Stomach smooth muscle (tissue), 2 donors: ENCODE data around the gene SCAMP4.
"Not testable (repeated sequence)": the region's sequence is repeated elsewhere in the genome, so short reads cannot be mapped to it uniquely, and the experiment has no call there.

Source experiments
- H3K27ac ChIP-seq: one replicate; pipeline ENCODE4 v1.7.0; 2013; ENCODE audit warnings: mild to moderate bottlenecking, low read length, inconsistent platforms
- H3K27me3 ChIP-seq, 2 donors: one replicate each; pipeline ENCODE4 v1.7.0; 2013; ENCODE audit warnings: low read length in 2 of 2; ENCODE audit not compliant: insufficient read depth in 2 of 2, control insufficient read depth in 1 of 2
- H3K36me3 ChIP-seq, 2 donors: one replicate each; pipeline ENCODE4 v1.7.0; 2013; ENCODE audit warnings: low read length in 2 of 2; ENCODE audit not compliant: control insufficient read depth in 2 of 2, insufficient read depth in 2 of 2
- H3K4me1 ChIP-seq: one replicate; pipeline ENCODE4 v1.7.0; 2013; ENCODE audit warnings: low read length; ENCODE audit not compliant: control insufficient read depth, insufficient read depth
- H3K4me3 ChIP-seq, 2 donors: one replicate each; pipeline ENCODE4 v1.7.0; 2013; ENCODE audit warnings: low read length in 2 of 2
- H3K9ac ChIP-seq, 2 donors: one replicate each; pipeline ENCODE4 v1.7.0; 2013; ENCODE audit warnings: low read length in 2 of 2, mild to moderate bottlenecking in 1 of 2
- H3K9me3 ChIP-seq, 2 donors: one replicate each; pipeline ENCODE4 v1.7.0; 2013; ENCODE audit warnings: low read length in 2 of 2; ENCODE audit not compliant: control insufficient read depth in 2 of 2
- donor health status: healthy.
- donor health status: Pancreatic carcinoma.

Gene SCAMP4

DNA sequence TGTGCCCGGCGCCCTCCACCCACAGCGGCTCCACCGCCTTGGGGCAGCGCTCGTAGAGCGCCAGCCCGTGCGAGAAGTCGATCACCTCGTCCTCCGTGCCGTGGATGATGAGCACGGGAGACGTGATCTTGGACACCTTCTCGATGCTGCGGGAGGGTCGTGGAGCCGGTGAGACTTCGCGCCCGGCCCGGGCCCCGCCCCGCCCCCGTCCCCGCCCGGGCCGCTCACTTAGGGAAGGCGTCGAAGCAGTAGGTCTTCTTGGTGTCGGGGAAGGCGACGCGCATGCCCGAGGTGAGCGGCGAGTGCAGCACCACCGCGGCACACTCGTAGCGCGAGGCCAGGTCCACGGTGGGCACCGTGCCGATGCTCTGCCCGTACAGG is 27.9 kb upstream of the SCAMP4 start:
- not testable (repeated sequence) for H3K27me3 ChIP-seq, H3K36me3 ChIP-seq, H3K9ac ChIP-seq, H3K9me3 ChIP-seq, H3K4me3 ChIP-seq, H3K27ac ChIP-seq
- peaks cover 47% of the 10 kb centered on the region for H3K4me1 ChIP-seq

DNA sequence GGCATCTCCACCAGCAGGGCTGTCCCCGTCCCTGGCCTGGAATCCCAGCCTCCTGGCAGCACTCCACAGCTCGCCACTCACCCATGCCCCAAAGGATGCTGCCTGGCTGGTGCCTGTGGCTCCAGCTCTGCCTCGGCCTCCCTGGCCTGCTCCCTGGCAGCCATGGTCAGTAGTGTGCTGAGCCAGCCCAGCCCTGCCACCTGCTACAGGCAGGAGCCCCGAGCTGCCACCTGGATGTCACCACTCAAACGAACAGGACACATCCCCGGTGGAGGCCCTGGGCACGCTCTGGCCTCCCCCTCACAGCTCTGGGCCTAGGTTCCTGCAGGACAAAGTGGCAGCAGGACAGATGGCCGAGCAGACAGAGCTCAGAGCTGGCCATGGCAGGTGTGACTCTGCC is 26.6 kb upstream of the SCAMP4 start:
- not testable (repeated sequence) for H3K36me3 ChIP-seq, H3K9me3 ChIP-seq, H3K27me3 ChIP-seq, H3K27ac ChIP-seq, H3K4me3 ChIP-seq, H3K9ac ChIP-seq
- peaks cover 47% of the 10 kb centered on the region for H3K4me1 ChIP-seq

GRCh38 chr19:1879982-1880381 is 25.2 kb upstream of the SCAMP4 start:
- H3K9me3 ChIP-seq, H3K27ac ChIP-seq, H3K4me3 ChIP-seq, H3K27me3 ChIP-seq, H3K36me3 ChIP-seq, H3K9ac ChIP-seq: not testable (repeated sequence)
- peaks cover 51% of the 10 kb centered on the region for H3K4me1 ChIP-seq

DNA sequence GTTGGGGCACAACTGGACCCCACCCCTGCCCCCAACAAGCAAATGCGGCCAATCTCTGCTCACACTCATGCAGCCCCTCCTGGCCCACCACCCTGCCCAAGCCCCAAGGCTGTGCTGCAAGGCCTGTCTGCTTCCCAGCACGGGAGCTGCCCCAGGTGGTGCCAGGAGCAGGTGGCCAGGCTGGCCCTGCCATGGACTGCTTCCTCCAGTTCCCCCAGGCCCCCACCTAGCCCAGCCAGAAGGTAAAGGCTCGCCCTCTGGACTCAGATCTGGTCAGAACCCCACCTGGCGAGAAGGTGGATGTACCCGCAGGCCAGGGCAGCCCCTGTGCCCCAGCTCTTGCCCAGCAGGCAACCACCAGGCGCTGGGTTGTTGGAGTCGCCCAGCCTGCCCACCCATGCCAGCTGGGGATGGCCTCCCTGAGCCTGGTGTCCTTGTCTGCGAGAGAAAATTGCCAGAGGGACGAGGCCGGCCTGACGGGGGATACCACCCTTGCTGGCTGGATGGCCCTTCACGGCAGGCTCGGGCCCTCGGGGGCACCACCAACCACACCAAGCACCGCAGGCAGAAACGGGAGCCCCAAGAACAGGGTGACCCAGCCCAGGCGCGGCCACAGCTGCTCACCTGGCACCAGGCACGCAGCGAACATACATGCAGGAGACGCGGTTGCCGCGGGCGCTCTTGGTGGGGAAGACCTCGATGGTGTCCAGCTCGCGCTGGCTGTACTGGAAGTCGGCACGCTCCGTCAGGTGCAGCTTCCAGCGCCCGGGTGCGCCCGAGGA is 24.4 kb upstream of the SCAMP4 start:
- no peak overlapping the region for H3K4me3 ChIP-seq

GRCh38 chr19:1881393-1882088 is 23.7 kb upstream of the SCAMP4 start:
- H3K4me3 ChIP-seq, H3K27ac ChIP-seq, H3K27me3 ChIP-seq, H3K9me3 ChIP-seq, H3K9ac ChIP-seq, H3K36me3 ChIP-seq: not testable (repeated sequence)
- H3K4me1 ChIP-seq = peaks cover 36% of the 10 kb centered on the region

More for the DNA sequence above, 24.4 kb upstream of the SCAMP4 start:
- H3K27ac ChIP-seq = no peak overlapping the region
- no peak overlapping the region for H3K9ac ChIP-seq
- H3K36me3 ChIP-seq = peaks cover 0 to 2% of the 10 kb centered on the region in 2 donors
- peaks cover 43% of the 10 kb centered on the region for H3K4me1 ChIP-seq
- H3K9me3 ChIP-seq = no peaks in the 10 kb centered on the region
- H3K27me3 ChIP-seq = no peaks in the 10 kb centered on the region

DNA sequence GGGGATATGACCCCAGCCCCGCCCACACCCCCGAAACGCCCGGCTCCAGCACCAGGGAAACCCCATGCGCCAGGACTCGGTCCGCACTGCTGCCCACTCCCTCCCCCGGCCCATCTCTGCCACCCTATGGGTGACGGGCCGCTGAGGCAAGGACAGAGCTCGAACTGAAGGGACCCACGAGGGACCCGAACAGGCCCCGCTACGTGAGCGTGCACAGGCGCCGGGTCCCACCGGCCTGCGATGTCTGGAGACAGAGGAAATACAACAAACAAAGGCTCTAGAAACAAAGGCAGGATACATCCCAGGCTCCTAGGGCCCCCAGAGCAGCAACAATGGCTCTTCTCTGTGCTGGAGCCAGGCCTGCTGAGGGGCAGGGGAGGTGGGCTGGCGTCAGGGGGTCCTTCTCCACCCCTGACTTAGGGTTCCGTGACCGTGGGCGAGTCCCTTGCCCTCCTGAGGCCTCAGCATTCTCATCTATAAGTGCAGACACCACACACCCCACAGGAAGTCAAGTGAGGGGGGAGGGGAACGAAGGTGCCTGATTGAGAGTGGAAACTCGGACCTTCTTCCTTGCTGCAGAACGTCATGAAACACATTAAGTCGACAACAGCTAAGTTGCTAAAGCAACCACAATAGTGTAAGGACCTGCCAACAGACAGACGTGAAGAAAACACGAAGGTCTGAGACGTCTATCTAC is 23.0 kb upstream of the SCAMP4 start:
- no peaks in the 10 kb centered on the region for H3K27me3 ChIP-seq
- H3K4me3 ChIP-seq = peak overlapping the region in 1 of 2 donors; percentile 15
- H3K27ac ChIP-seq = no peak overlapping the region
- H3K36me3 ChIP-seq = peaks cover 0 to 2% of the 10 kb centered on the region in 2 donors
- no peak overlapping the region for H3K9ac ChIP-seq
- H3K9me3 ChIP-seq = no peaks in the 10 kb centered on the region
- peaks cover 34% of the 10 kb centered on the region for H3K4me1 ChIP-seq

GRCh38 chr19:1882786-1883692 is 22.2 kb upstream of the SCAMP4 start:
- peaks cover 0 to 2% of the 10 kb centered on the region in 2 donors for H3K36me3 ChIP-seq
- H3K4me1 ChIP-seq = peaks cover 34% of the 10 kb centered on the region
- peak overlapping the region; percentile 82 to 83 for H3K9ac ChIP-seq
- no peaks in the 10 kb centered on the region for H3K9me3 ChIP-seq
- peak overlapping the region; percentile 40 to 92 for H3K4me3 ChIP-seq
- no peak overlapping the region for H3K27ac ChIP-seq
- no peaks in the 10 kb centered on the region for H3K27me3 ChIP-seq

DNA sequence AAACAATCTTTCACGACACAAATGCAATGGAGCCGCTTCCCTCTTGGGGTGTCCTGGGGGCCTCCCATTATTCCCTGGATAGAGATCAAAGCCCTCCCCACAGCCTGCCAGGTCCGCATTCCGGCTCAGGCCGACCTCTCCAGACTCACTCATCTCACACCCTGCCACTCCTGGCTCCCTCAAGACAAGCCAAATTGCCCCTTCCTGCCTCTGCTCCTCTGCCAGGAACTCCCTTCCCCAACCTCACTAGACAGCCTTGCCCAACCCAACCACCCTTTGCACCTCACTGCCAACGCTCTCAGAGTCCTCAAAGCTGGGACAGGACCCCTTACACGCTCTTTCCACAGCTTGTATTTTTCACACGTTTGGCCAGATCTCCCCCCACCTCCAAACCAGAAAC is 21.4 kb upstream of the SCAMP4 start:
- no peaks in the 10 kb centered on the region for H3K27me3 ChIP-seq
- H3K27ac ChIP-seq = no peak overlapping the region
- H3K4me1 ChIP-seq = peaks cover 34% of the 10 kb centered on the region

GRCh38 chr19:1884291-1884718 is 20.9 kb upstream of the SCAMP4 start:
- H3K27me3 ChIP-seq = no peaks in the 10 kb centered on the region
- peaks cover 0 to 2% of the 10 kb centered on the region in 2 donors for H3K36me3 ChIP-seq
- H3K9ac ChIP-seq = peak overlapping the region; percentile 82 to 83
- H3K4me1 ChIP-seq = peaks cover 34% of the 10 kb centered on the region
- H3K9me3 ChIP-seq = no peaks in the 10 kb centered on the region
- peak overlapping the region; percentile 41 for H3K27ac ChIP-seq
- peak overlapping the region; percentile 79 to 92 for H3K4me3 ChIP-seq

More for the DNA sequence above, 21.4 kb upstream of the SCAMP4 start:
- Histone ChIP-seq H3K4me3 (peak overlapping the region; percentile 79 to 92), H3K36me3 (peaks cover 0 to 2% of the 10 kb centered on the region in 2 donors), H3K9me3 (no peaks in the 10 kb centered on the region), H3K9ac (peak overlapping the region; percentile 82 to 83)

DNA sequence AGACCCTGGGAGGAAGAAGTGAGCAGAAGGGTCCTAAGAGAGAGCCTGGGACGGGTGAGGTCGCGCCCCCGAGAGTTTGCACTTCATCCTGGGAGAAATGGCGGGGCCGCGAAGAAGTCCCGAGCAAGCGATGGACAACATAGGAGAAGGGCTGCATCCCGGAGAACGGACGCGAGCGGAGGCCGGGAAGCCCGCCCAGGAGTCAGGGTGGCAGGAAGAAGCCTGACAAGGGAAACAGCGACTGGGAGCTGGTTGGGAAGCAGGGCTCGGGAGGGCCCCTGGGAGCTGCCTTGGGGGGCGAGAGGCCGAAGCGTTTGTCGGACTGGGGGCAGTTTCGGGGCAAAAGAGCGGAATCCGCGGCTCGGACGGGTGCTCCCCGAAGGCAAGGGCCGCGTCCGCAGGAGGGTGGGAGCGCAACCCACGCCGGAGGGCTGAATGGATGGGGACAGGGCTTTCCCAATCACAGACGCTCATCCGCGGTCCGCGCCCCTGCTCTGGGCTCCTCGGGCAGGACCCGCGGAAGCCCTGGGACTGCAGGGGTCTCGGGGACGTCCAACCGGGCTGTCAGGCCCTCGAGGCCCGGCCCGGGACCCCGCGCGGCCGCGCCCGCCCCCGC is 20.4 kb upstream of the SCAMP4 start:
- H3K9ac ChIP-seq = peak overlapping the region; percentile 82 to 83
- peak overlapping the region; percentile 41 for H3K27ac ChIP-seq
- peaks cover 0 to 2% of the 10 kb centered on the region in 2 donors for H3K36me3 ChIP-seq
- peak overlapping the region; percentile 79 to 92 for H3K4me3 ChIP-seq
- no peaks in the 10 kb centered on the region for H3K9me3 ChIP-seq
- peaks cover 34% of the 10 kb centered on the region for H3K4me1 ChIP-seq
- H3K27me3 ChIP-seq = no peaks in the 10 kb centered on the region
